GM23248 (cell line): ENCODE results near the gene FXYD3. TPM values are rescaled to one million over a fixed set of nuclear protein-coding genes. Genes with fewer than 3 reads are reported as not detected.

Experiments
- DNase-seq: peaks from one replicate; pipeline ENCODE4 v3.0.0-alpha.2; 2015
- H2AFZ ChIP-seq: fragments of 200-600 bp; sonication (generic); 2 replicates; pipeline ENCODE4 v1.6.1; 2016; ENCODE audit warnings: antibody characterized with exemption
- H3F3A ChIP-seq: fragments of 200-600 bp; sonication (generic); 2 replicates; pipeline ENCODE4 v1.6.1; 2016; ENCODE audit warnings: mild to moderate bottlenecking, antibody characterized with exemption, mixed run types; ENCODE audit not compliant: insufficient read depth
- H3K27ac ChIP-seq: fragments of 200-600 bp; sonication (generic); 2 replicates; pipeline ENCODE4 v1.5.1; 2016; ENCODE audit warnings: mild to moderate bottlenecking
- H3K27me3 ChIP-seq: fragments of 200-600 bp; sonication (generic); replicated peaks from 2 replicates; pipeline ENCODE4 v1.6.1; 2016; ENCODE audit warnings: mild to moderate bottlenecking; ENCODE audit not compliant: insufficient read depth
- H3K36me3 ChIP-seq: fragments of 200-600 bp; sonication (generic); 2 replicates; pipeline ENCODE4 v1.6.1; 2016; ENCODE audit warnings: low read depth, mild to moderate bottlenecking
- H3K4me1 ChIP-seq: fragments of 200-600 bp; sonication (generic); 2 replicates; pipeline ENCODE4 v1.6.1; 2016; ENCODE audit warnings: mild to moderate bottlenecking; ENCODE audit not compliant: insufficient read depth
- H3K4me2 ChIP-seq: fragments of 200-600 bp; sonication (generic); one replicate; pipeline ENCODE4 v1.6.1; 2016; ENCODE audit warnings: mild to moderate bottlenecking; ENCODE audit not compliant: unreplicated experiment
- H3K4me3 ChIP-seq: fragments of 200-600 bp; sonication (generic); 2 replicates; pipeline ENCODE4 v1.5.1; 2016; ENCODE audit warnings: mild to moderate bottlenecking
- H3K79me2 ChIP-seq: fragments of 200-600 bp; sonication (generic); 2 replicates; pipeline ENCODE4 v1.6.1; 2016; ENCODE audit warnings: mild to moderate bottlenecking; ENCODE audit not compliant: insufficient read depth
- H3K9ac ChIP-seq: fragments of 200-600 bp; sonication (generic); 2 replicates; pipeline ENCODE4 v1.6.1; 2016; ENCODE audit warnings: mild to moderate bottlenecking
- H3K9me2 ChIP-seq: fragments of 200-600 bp; sonication (generic); 2 replicates; pipeline ENCODE4 v1.6.1; 2016; ENCODE audit warnings: mixed run types, mild to moderate bottlenecking, moderate library complexity; ENCODE audit not compliant: insufficient read depth
- H3K9me3 ChIP-seq: fragments of 200-600 bp; sonication (generic); one replicate; pipeline ENCODE4 v1.6.1; 2017; ENCODE audit warnings: low read depth
- H4K20me1 ChIP-seq: fragments of 200-600 bp; sonication (generic); 2 replicates; pipeline ENCODE4 v1.6.0; 2016; ENCODE audit not compliant: insufficient read depth
- EZH2 ChIP-seq: fragments of 200-600 bp; sonication (generic); IDR thresholded peaks from 2 replicates; pipeline ENCODE4 v1.6.1; 2018; ENCODE audit warnings: antibody characterized with exemption, mild to moderate bottlenecking; ENCODE audit not compliant: insufficient read depth, poor library complexity, severe bottlenecking
- EZH2phosphoT487 ChIP-seq: fragments of 200-600 bp; sonication (generic); IDR thresholded peaks from 2 replicates; pipeline ENCODE4 v1.6.1; 2018; ENCODE audit warnings: antibody characterized with exemption, moderate library complexity, mild to moderate bottlenecking, low read depth; ENCODE audit not compliant: insufficient read depth
- WGBS, 2 experiments: methylation state at CpG; one replicate each; pipeline ENCODE4 v1.1.6; 2015 to 2017; ENCODE audit warnings: low lambda C conversion rate in 2 of 2, low coverage in 1 of 2; ENCODE audit errors: missing lambda C conversion rate in 2 of 2; 5-methylcytosine and 5-hydroxymethylcytosine counted together
- in situ Hi-C: fragments of 300-500 bp; cut with MboI; formaldehyde crosslinking; loops from 2 replicates; pipeline ENCODE4 v1.15.0; 2020
- polyA plus RNA-seq: library from polyadenylated mRNA; unstranded; fragments of >200 nt; fragmentation: Nextera tagmentation; extraction: Ambion mirVana; gene quantifications from 2 replicates; pipeline ENCODE4 v1.2.1, GENCODE V29; 2016
- total RNA-seq: library from RNA; depleted of rRNA; stranded (reverse); fragments of >200 nt; shearing (Covaris generic); gene quantifications from 2 replicates; pipeline ENCODE4 v1.2.3, GENCODE V29; 2014

Gene FXYD3
- total and polyA plus RNA-seq, 2 experiments from 2014 or later, result not detected

- H4K20me1 ChIP-seq, result no peaks in the 10 kb centered on the region
- H3K27ac ChIP-seq, result no peak overlapping the region
- no peak overlapping the region for H2AFZ ChIP-seq
- H3K9ac ChIP-seq, result no peak overlapping the region
- H3F3A ChIP-seq, result peaks cover 8% of the 10 kb centered on the region
- H3K79me2 ChIP-seq, result no peaks in the 10 kb centered on the region
- no peak overlapping the region for H3K4me3 ChIP-seq
- in situ Hi-C loops, result no loop called here
- H3K9me3 ChIP-seq, result no peaks in the 10 kb centered on the region
- no peak for DNase-seq
- no peak overlapping the region for H3K4me2 ChIP-seq
- H3K27me3 ChIP-seq, result no peaks in the 10 kb centered on the region
- TF ChIP-seq EZH2phosphoT487 (no peak), EZH2 (no peak)
- H3K36me3 ChIP-seq, result no peaks in the 10 kb centered on the region
- H3K9me2 ChIP-seq, result no peaks in the 10 kb centered on the region
- H3K4me1 ChIP-seq, result peaks cover 15% of the 10 kb centered on the region
Observed at GRCh38 chr19:35087393-35087792, 28.2 kb upstream of the FXYD3 start.

- Histone ChIP-seq H3K27ac (peak overlapping the region; percentile 52), H3F3A (peaks cover 8% of the 10 kb centered on the region), H3K9ac (no peak overlapping the region), H3K4me2 (no peak overlapping the region), H3K9me3 (no peaks in the 10 kb centered on the region), H4K20me1 (no peaks in the 10 kb centered on the region), H3K79me2 (no peaks in the 10 kb centered on the region), H3K4me1 (peaks cover 15% of the 10 kb centered on the region), H2AFZ (no peak overlapping the region), H3K36me3 (no peaks in the 10 kb centered on the region), H3K27me3 (no peaks in the 10 kb centered on the region), H3K4me3 (no peak overlapping the region), H3K9me2 (no peaks in the 10 kb centered on the region)
- peak; percentile 95 for DNase-seq
- WGBS, 2 experiments, result 40 to 41% methylated on average over 8 of the region's 8 CpGs
- in situ Hi-C loops, result no loop called here
- TF ChIP-seq EZH2phosphoT487, result no peak
- TF ChIP-seq EZH2, result no peak
Observed at GRCh38 chr19:35088131-35088913, 27.3 kb upstream of the FXYD3 start.

- Histone ChIP-seq H2AFZ (no peak overlapping the region), H3K79me2 (no peaks in the 10 kb centered on the region), H3K9me3 (no peaks in the 10 kb centered on the region), H3K4me2 (no peak overlapping the region), H3K9ac (no peak overlapping the region), H3K27ac (no peak overlapping the region), H3K36me3 (no peaks in the 10 kb centered on the region), H3K4me3 (no peak overlapping the region), H3K27me3 (no peaks in the 10 kb centered on the region), H3K4me1 (peaks cover 15% of the 10 kb centered on the region), H3F3A (peaks cover 8% of the 10 kb centered on the region), H3K9me2 (no peaks in the 10 kb centered on the region), H4K20me1 (no peaks in the 10 kb centered on the region)
- WGBS, 2 experiments, result 73 to 77% methylated on average over 8 of the region's 8 CpGs
- in situ Hi-C loops, result no loop called here
- no peak for TF ChIP-seq EZH2phosphoT487
- TF ChIP-seq EZH2, result no peak
- DNase-seq, result no peak
Observed at GRCh38 chr19:35089554-35089953, 26.1 kb upstream of the FXYD3 start.

- H2AFZ ChIP-seq, result peak overlapping the region; percentile 79
- H3K9me3 ChIP-seq, result no peaks in the 10 kb centered on the region
- peaks cover 15% of the 10 kb centered on the region for H3K4me1 ChIP-seq
- no peaks in the 10 kb centered on the region for H4K20me1 ChIP-seq
- H3K9ac ChIP-seq, result no peak overlapping the region
- WGBS, 2 experiments, result 29 to 33% methylated on average over 9 of the region's 9 CpGs
- no peak overlapping the region for H3K27ac ChIP-seq
- H3K4me2 ChIP-seq, result no peak overlapping the region
- in situ Hi-C loops, result no loop called here
- H3K36me3 ChIP-seq, result no peaks in the 10 kb centered on the region
- no peak overlapping the region for H3K4me3 ChIP-seq
- no peaks in the 10 kb centered on the region for H3K27me3 ChIP-seq
- no peak for TF ChIP-seq EZH2
- no peaks in the 10 kb centered on the region for H3K9me2 ChIP-seq
- peaks cover 8% of the 10 kb centered on the region for H3F3A ChIP-seq
- H3K79me2 ChIP-seq, result no peaks in the 10 kb centered on the region
- no peak for DNase-seq
Observed at GRCh38 chr19:35090160-35090505, 25.5 kb upstream of the FXYD3 start.
